GM12878 (cell line): ENCODE data around the gene PDE6A. TPM values are rescaled to one million over a fixed set of nuclear protein-coding genes. Genes with fewer than 3 reads are reported as not detected.

ENCODE experiments used
- ATAC-seq: fragments of 200-7000 bp; cut with Tn5 transposase; 3 replicates; pipeline ENCODE4 v1.9.1; 2020; ENCODE audit warnings: mild to moderate bottlenecking, moderate library complexity
- BruUV-seq: library from RNA; stranded (reverse); fragments of 400-500 nt; replicated peaks from 2 replicates; lab custom pipeline; 2021; lab: Mats Ljungman, UMichigan
- CTCF ChIA-PET: fragments of 300-600 bp; sonication (Branson Sonifier 250); formaldehyde crosslinking; extraction: SDS; loops from one replicate; lab custom pipeline; 2021; ENCODE audit warnings: inconsistent platforms; lab: Yijun Ruan, JAX
- POLR2A ChIA-PET: fragments of 350-600 bp; formaldehyde crosslinking; extraction: SDS; loops from one replicate; lab custom pipeline; 2021; ENCODE audit warnings: inconsistent platforms; lab: Charles Lee
- RAD21 ChIA-PET: fragments of 300-600 bp; sonication (Branson Sonifier 250); formaldehyde crosslinking; loops from one replicate; lab custom pipeline; 2023; ENCODE audit warnings: antibody characterized with exemption; ENCODE audit not compliant: unreplicated experiment; lab: Charles Lee
- SMC1A ChIA-PET: fragments of 300-600 bp; sonication (Branson Sonifier 250); formaldehyde crosslinking; loops from one replicate; lab custom pipeline; 2023; ENCODE audit not compliant: unreplicated experiment, uncharacterized antibody; lab: Charles Lee
- DNase-seq: peaks from one replicate; pipeline ENCODE4 v3.0.0-alpha.2; 2011; ENCODE audit warnings: low read depth, low spot score
- FAIRE-seq: peaks from 3 replicates; lab custom pipeline; 2011; peaks lifted over from hg19 to GRCh38; lab: Jason Lieb, UNC
- H2AFZ ChIP-seq: 2 replicates; pipeline ENCODE4 v1.6.0; 2011; ENCODE audit warnings: low read depth, low read length, control low read depth; ENCODE audit not compliant: control insufficient read depth
- H3K27ac ChIP-seq: 2 replicates; pipeline ENCODE4 v1.5.1; 2011; ENCODE audit warnings: control low read depth; ENCODE audit not compliant: control insufficient read depth, insufficient read depth
- H3K27me3 ChIP-seq, 2 experiments: replicated peaks in 1 of 2; 2 replicates each; pipeline versions ENCODE4 v1.6.0 to v1.6.1; 2011; ENCODE audit warnings: low read length in 1 of 2; ENCODE audit not compliant: control insufficient read depth in 2 of 2, insufficient read depth in 2 of 2
- H3K36me3 ChIP-seq, 2 experiments: 2 replicates each; pipeline ENCODE4 v1.5.1; 2011; ENCODE audit warnings: low read length in 1 of 2; ENCODE audit not compliant: control insufficient read depth in 2 of 2, insufficient read depth in 2 of 2
- H3K4me1 ChIP-seq: 2 replicates; pipeline ENCODE4 v1.6.1; 2011; ENCODE audit warnings: mild to moderate bottlenecking, low read length, moderate library complexity, mixed read lengths; ENCODE audit not compliant: control insufficient read depth, insufficient read depth
- H3K4me2 ChIP-seq: 2 replicates; pipeline ENCODE4 v1.6.0; 2011; ENCODE audit warnings: control low read depth; ENCODE audit not compliant: control insufficient read depth, insufficient read depth
- H3K4me3 ChIP-seq: fragments of 200-600 bp; sonication (generic); 2 replicates; pipeline ENCODE4 v1.5.1; 2016
- H3K79me2 ChIP-seq: 2 replicates; pipeline ENCODE4 v1.6.0; 2011; ENCODE audit warnings: low read length; ENCODE audit not compliant: control insufficient read depth, insufficient read depth
- H3K9ac ChIP-seq: 2 replicates; pipeline ENCODE4 v1.8.0; 2011; ENCODE audit warnings: low read length, control low read depth, mixed read lengths; ENCODE audit not compliant: control insufficient read depth, insufficient read depth
- H3K9me3 ChIP-seq: replicated peaks from 3 replicates; pipeline ENCODE4 v1.5.1; 2011; ENCODE audit warnings: mild to moderate bottlenecking, low read length; ENCODE audit not compliant: control insufficient read depth, insufficient read depth
- H4K20me1 ChIP-seq: 2 replicates; pipeline ENCODE4 v1.6.0; 2011; ENCODE audit not compliant: control insufficient read depth, insufficient read depth
- BMI1 ChIP-seq: fragments of 450-650 bp; IDR thresholded peaks from 2 replicates; pipeline ENCODE4 v1.6.1; 2016; ENCODE audit warnings: mild to moderate bottlenecking, moderate library complexity, borderline replicate concordance
- CEBPB ChIP-seq, 2 experiments: fragments of 150-350 bp in 1 of 2; IDR thresholded peaks; 2 replicates each; pipeline ENCODE4 v1.6.1; 2012 to 2014; ENCODE audit warnings: low read depth in 2 of 2, low read length in 2 of 2, borderline replicate concordance in 1 of 2, inconsistent platforms in 1 of 2
- HDAC2 ChIP-seq: fragments of 200-600 bp; sonication (generic); IDR thresholded peaks from 2 replicates; pipeline ENCODE4 v1.6.1; 2017
- HDGF ChIP-seq: fragments of 450-650 bp; IDR thresholded peaks from 2 replicates; pipeline ENCODE4 v1.6.1; 2016; ENCODE audit warnings: antibody characterized with exemption
- NFIC ChIP-seq: IDR thresholded peaks from 2 replicates; pipeline ENCODE4 v1.6.1; 2012; ENCODE audit warnings: low read depth, mild to moderate bottlenecking, inconsistent platforms, low read length, moderate library complexity
- POLR2AphosphoS2 ChIP-seq: IDR thresholded peaks from 2 replicates; pipeline ENCODE4 v1.6.1; 2011; ENCODE audit warnings: low read depth, mild to moderate bottlenecking, low read length, improper control_type of control experiment, moderate library complexity
- RB1 ChIP-seq: fragments of 450-650 bp; formaldehyde crosslinking; IDR thresholded peaks from 2 replicates; pipeline ENCODE4 v1.6.1; 2017; ENCODE audit warnings: mild to moderate bottlenecking, borderline replicate concordance
- RCOR1 ChIP-seq: conservative IDR thresholded peaks from 2 replicates; pipeline ENCODE4 v1.6.1; 2012; ENCODE audit warnings: low read depth, low read length, improper control_type of control experiment
- SIX5 ChIP-seq: IDR thresholded peaks from 2 replicates; pipeline ENCODE4 v1.6.1; 2011; ENCODE audit warnings: mild to moderate bottlenecking, low read depth, low read length, moderate library complexity; ENCODE audit not compliant: severe bottlenecking
- TAF1 ChIP-seq: IDR thresholded peaks from 2 replicates; pipeline ENCODE4 v1.6.1; 2011; ENCODE audit warnings: mild to moderate bottlenecking, low read depth, low read length, borderline replicate concordance
- WRNIP1 ChIP-seq: IDR thresholded peaks from 2 replicates; pipeline ENCODE4 v1.6.1; 2011; ENCODE audit warnings: low read depth, low read length, improper control_type of control experiment, borderline replicate concordance
- WGBS: methylation state at CpG from one replicate; pipeline ENCODE4 v1.1.6; 2016; ENCODE audit warnings: low lambda C conversion rate; ENCODE audit not compliant: insufficient replicate concordance, insufficient coverage; ENCODE audit errors: missing lambda C conversion rate; 5-methylcytosine and 5-hydroxymethylcytosine counted together
- in situ Hi-C: fragments of 300-500 bp; cut with MboI; formaldehyde crosslinking; loops from 9 replicates; pipeline ENCODE4 v1.14.3; 2018; ENCODE audit warnings: mixed read lengths
- intact Hi-C: fragments of 100-400 bp; cut with micrococcal nuclease; formaldehyde crosslinking; loops from one replicate; pipeline ENCODE4 v1.14.2; 2022; ENCODE audit not compliant: unreplicated experiment
- polyA plus RNA-seq, 11 experiments: library from polyadenylated mRNA; depleted of rRNA in 4 of 11; unstranded in 6 of 11; stranded (reverse) in 5 of 11; fragments of >200 nt; fragmentation: Nextera tagmentation in 4 of 11; fragmentation: Illumina TruSeq in 1 of 11; extraction: Ambion mirVana in 4 of 11; extraction: Trizol in 1 of 11; gene quantifications; 1 replicate in 1 of 11; 2 replicates in 10 of 11; pipeline versions ENCODE4 v1.2.1 to v1.2.3, GENCODE V29; 2011 to 2016; ENCODE audit warnings: inconsistent platforms in 2 of 11, missing spikeins in 2 of 11, low read depth in 1 of 11
- total RNA-seq, 4 experiments: library from RNA; depleted of rRNA in 3 of 4; stranded (reverse); fragments of >200 nt in 3 of 4; fragmentation: Illumina TruSeq in 1 of 4; extraction: Trizol in 1 of 4; gene quantifications; 2 replicates each; pipeline versions ENCODE4 v1.2.1 to v1.2.3, GENCODE V29; 2013 to 2021
- TF ChIP-seq, protein P1 (sequence below): fragments of 450-650 bp; IDR thresholded peaks from 2 replicates; pipeline ENCODE4 v1.6.1; 2016; ENCODE audit warnings: mild to moderate bottlenecking

Gene PDE6A
- total and polyA plus RNA-seq, 10 of the 15 experiments (the other 5 are each of a cell fraction or from before 2014, with no cell fraction given): 0.05 to 0.26 TPM; not detected in 8

DNA sequence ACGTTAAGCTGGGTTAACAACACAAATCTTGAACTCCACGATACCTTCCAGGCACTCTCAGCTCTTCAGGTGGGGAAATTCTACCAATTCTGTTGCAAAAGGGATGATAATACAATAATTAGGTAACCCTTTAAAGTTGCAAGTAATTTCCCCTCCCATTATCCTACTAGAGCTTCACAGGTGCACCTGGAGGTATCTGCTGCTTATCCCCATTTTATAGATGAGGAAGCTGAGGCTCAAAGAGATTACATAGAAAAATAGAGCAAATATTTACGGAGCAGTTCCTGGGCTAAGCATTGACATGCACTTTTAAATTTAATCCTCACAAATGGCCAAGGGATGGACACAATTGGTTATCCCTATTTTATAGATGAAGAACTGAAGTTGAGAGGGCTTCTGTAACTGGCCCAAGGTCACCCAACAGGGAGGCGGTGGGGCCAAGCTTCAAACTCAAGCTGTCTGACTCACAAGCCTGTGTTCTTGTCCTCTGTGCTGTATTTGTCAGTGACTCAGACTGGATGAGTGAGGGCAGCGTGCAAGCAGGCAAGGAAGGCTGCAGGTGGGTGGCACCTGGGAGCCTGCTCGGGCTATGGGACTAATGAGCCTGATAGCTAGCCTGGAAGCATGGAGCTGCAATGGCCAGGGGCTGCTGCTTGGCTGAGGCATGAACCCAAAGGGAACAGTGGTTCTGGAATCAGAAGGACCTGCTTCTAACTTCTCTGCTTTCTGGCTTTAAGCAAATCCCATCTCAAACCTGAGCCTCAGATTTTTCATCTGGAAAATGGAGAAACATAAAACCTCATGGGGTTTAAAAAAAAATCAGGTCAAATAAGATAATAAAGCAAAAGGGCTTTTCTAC lies 105.5 kb downstream of the PDE6A start:
- no peak for TF ChIP-seq TAF1
- TF ChIP-seq RCOR1: no peak
- TF ChIP-seq, protein P1, sequence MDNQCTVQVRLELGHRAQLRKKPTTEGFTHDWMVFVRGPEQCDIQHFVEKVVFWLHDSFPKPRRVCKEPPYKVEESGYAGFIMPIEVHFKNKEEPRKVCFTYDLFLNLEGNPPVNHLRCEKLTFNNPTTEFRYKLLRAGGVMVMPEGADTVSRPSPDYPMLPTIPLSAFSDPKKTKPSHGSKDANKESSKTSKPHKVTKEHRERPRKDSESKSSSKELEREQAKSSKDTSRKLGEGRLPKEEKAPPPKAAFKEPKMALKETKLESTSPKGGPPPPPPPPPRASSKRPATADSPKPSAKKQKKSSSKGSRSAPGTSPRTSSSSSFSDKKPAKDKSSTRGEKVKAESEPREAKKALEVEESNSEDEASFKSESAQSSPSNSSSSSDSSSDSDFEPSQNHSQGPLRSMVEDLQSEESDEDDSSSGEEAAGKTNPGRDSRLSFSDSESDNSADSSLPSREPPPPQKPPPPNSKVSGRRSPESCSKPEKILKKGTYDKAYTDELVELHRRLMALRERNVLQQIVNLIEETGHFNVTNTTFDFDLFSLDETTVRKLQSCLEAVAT: no peak
- TF ChIP-seq CEBPB (IDR thresholded peaks at IDR 0.05; ENCODE audit: borderline replicate concordance in 1 of 2, low read depth in 2 of 2, low read length in 2 of 2): no peak
- no peak for TF ChIP-seq SIX5
- no peak for TF ChIP-seq BMI1
- TF ChIP-seq POLR2AphosphoS2: no peak
- TF ChIP-seq WRNIP1: no peak
- no peak for TF ChIP-seq NFIC
- TF ChIP-seq HDAC2: no peak
- no peak for TF ChIP-seq RB1
- no peak for TF ChIP-seq HDGF
- TF ChIP-seq, all 136 proteins: peak for 0
- H3K9ac ChIP-seq: no peak overlapping the region
- FAIRE-seq: no peak
- no peak overlapping the region for H3K27ac ChIP-seq
- intact Hi-C loops (no loop called here), in situ Hi-C loops (loop anchor here (5.0 kb wide), 1 partner anchor 148 kb away; no protein-coding TSS in a partner anchor)
- H3K4me3 ChIP-seq: no peak overlapping the region
- H2AFZ ChIP-seq: no peak overlapping the region
- RAD21 ChIA-PET: interaction anchor here (0.9 to 1.5 kb wide), 2 partner anchors 9 to 154 kb away, joined by 3 to 5 read pairs; no protein-coding TSS in a partner anchor
- no peak overlapping the region for H3K4me2 ChIP-seq
- H3K79me2 ChIP-seq: no peaks in the 10 kb centered on the region
- WGBS: 88% methylated on average over 6 of the region's 6 CpGs
- no peaks in the 10 kb centered on the region for H3K4me1 ChIP-seq
- CTCF ChIA-PET: interaction anchor here (0.7 to 15.7 kb wide), 8 partner anchors 12 to 178 kb away, joined by 3 to 462 read pairs (median 4); no protein-coding TSS in a partner anchor
- no peaks in the 10 kb centered on the region for H3K27me3 ChIP-seq
- no peaks in the 10 kb centered on the region for H4K20me1 ChIP-seq
- POLR2A ChIA-PET: no interaction called here
- DNase-seq: no peak
- SMC1A ChIA-PET: interaction anchor here (0.7 to 6.4 kb wide), 9 partner anchors 15 to 202 kb away, joined by 3 to 81 read pairs (median 5); no protein-coding TSS in a partner anchor
- no peak for ATAC-seq
- peaks cover 5 to 24% of the 10 kb centered on the region in 2 experiments; a peak in 3 of 4 replicates for H3K36me3 ChIP-seq
- H3K9me3 ChIP-seq: no peaks in the 10 kb centered on the region
- BruUV-seq: no TSS peak
